ENCODE data around the gene CCL23.

DNA sequence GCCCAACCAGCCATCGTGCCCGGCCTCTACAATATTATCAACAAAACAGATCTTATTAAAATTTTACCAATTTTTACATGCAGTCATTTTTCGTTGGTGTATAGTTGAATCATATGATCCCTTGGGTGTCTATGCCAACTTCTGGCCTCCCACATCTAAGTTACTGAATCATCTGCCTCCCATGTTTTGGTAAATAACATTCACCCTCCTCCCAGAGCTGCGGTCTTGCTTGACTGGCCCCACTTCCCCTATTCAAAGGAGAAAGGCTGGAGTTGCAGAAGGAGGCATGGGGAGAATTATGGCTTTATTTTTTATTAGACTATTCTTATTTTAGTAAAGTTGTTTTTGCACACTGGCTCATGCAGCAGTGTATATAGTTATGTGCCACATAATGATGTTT lies 18.5 kb upstream of the CCL23 start:
- TF ChIP-seq, protein P1, sequence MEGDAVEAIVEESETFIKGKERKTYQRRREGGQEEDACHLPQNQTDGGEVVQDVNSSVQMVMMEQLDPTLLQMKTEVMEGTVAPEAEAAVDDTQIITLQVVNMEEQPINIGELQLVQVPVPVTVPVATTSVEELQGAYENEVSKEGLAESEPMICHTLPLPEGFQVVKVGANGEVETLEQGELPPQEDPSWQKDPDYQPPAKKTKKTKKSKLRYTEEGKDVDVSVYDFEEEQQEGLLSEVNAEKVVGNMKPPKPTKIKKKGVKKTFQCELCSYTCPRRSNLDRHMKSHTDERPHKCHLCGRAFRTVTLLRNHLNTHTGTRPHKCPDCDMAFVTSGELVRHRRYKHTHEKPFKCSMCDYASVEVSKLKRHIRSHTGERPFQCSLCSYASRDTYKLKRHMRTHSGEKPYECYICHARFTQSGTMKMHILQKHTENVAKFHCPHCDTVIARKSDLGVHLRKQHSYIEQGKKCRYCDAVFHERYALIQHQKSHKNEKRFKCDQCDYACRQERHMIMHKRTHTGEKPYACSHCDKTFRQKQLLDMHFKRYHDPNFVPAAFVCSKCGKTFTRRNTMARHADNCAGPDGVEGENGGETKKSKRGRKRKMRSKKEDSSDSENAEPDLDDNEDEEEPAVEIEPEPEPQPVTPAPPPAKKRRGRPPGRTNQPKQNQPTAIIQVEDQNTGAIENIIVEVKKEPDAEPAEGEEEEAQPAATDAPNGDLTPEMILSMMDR (IDR thresholded peaks at IDR 0.05; ENCODE audit: low read length) = no peak
- TF ChIP-seq EZH2 (IDR thresholded peaks at IDR 0.05; ENCODE audit: borderline replicate concordance, low read length) = no peak
